Right lobe of liver (tissue), 6 donors: Measurements from ENCODE around the gene SNRNP35. TPM values are rescaled to one million over a fixed set of nuclear protein-coding genes. Genes with fewer than 3 reads are reported as not detected.
"Not testable (repeated sequence)": the region's sequence is repeated elsewhere in the genome, so short reads cannot be mapped to it uniquely, and the experiment has no call there.

Experiments used
- ATAC-seq, 4 donors: fragments of 200-7000 bp; cut with Tn5 transposase; one replicate each; pipeline ENCODE4 v1.9.1; 2020; ENCODE audit warnings: mild to moderate bottlenecking in 4 of 4, moderate library complexity in 4 of 4
- DNase-seq, 3 donors: peaks; one replicate each; pipeline ENCODE4 v3.0.0-alpha.2; 2020
- H3K27ac ChIP-seq, 3 donors: fragments of 200-600 bp; one replicate each; pipeline ENCODE4 v1.8.0; 2022
- H3K27me3 ChIP-seq, 2 donors: fragments of 200-600 bp; one replicate each; pipeline ENCODE4 v1.8.0; 2022
- H3K36me3 ChIP-seq, 4 donors: fragments of 200-600 bp; sonication (generic) in 1 of 4; one replicate each; pipeline versions ENCODE4 v1.5.1 to v1.8.0; 2017 to 2022; ENCODE audit warnings: control low read depth in 1 of 4
- H3K4me1 ChIP-seq, 4 donors: fragments of 200-600 bp; sonication (generic) in 1 of 4; one replicate each; pipeline versions ENCODE4 v1.5.1 to v1.8.0; 2017 to 2022; ENCODE audit warnings: control low read depth in 1 of 4
- H3K4me3 ChIP-seq, 3 donors: fragments of 200-600 bp; one replicate each; pipeline ENCODE4 v1.8.0; 2022
- H3K9me3 ChIP-seq, 4 donors: fragments of 200-600 bp; sonication (generic) in 1 of 4; one replicate each; pipeline versions ENCODE4 v1.5.1 to v1.8.0; 2017 to 2022; ENCODE audit warnings: control low read depth in 1 of 4
- CTCF ChIP-seq, 4 donors: fragments of 200-600 bp in 3 of 4; fragments of 450-650 bp in 1 of 4; IDR thresholded peaks; one replicate each; pipeline versions ENCODE4 v1.5.1 to v1.8.0; 2016 to 2022; ENCODE audit warnings: antibody characterized with exemption in 4 of 4, mild to moderate bottlenecking in 2 of 4
- POLR2A ChIP-seq: fragments of 450-650 bp; IDR thresholded peaks from one replicate; pipeline ENCODE4 v1.6.1; 2017; ENCODE audit warnings: antibody characterized with exemption, mild to moderate bottlenecking
- WGBS: methylation state at CpG from one replicate; pipeline ENCODE4 v1.1.6; 2018; ENCODE audit warnings: low coverage, low lambda C conversion rate; ENCODE audit not compliant: insufficient coverage; ENCODE audit errors: missing lambda C conversion rate; 5-methylcytosine and 5-hydroxymethylcytosine counted together
- intact Hi-C, 2 donors: fragments of 100-400 bp; cut with DNase I; formaldehyde crosslinking; loops; one replicate each; pipeline versions ENCODE4 v1.11.2 to v1.14.1; 2022
- total RNA-seq, 6 experiments: library from RNA; depleted of rRNA in 2 of 6; stranded (reverse); fragments of >200 nt in 2 of 6; fragmentation: NEBNext Ultra II Directional in 3 of 6; extraction: Animal tissue kit (Norgen Biotek cat#: 25700) in 3 of 6; gene quantifications; one replicate each; pipeline versions ENCODE4 v1.1.0 to v1.2.4, GENCODE V29; 2016 to 2023
- donor health status: DM: no; HTN: yes; CAD: no.
- donor health status: DM: no; HTN: no; CAD: no.
- donor health status: DM: no; HTN: no; CAD: no.
- donor health status: DM: no; HTN: yes; CAD: no.
- donor health status: DM: no; HTN: yes; CAD: no.

Gene SNRNP35
- total RNA-seq, 6 experiments from 2014 or later: 7.8 to 10.3 (median 9.5) TPM

- H3K4me3 ChIP-seq: no peak overlapping the region
- H3K27ac ChIP-seq: no peak overlapping the region
- no peaks in the 10 kb centered on the region for H3K9me3 ChIP-seq
- DNase-seq (no peak), ATAC-seq (no peak)
- no CpG with 5 or more reads among the region's 11 CpGs for WGBS
- intact Hi-C loops: no loop called here
- TF ChIP-seq CTCF (IDR thresholded peaks at IDR 0.05) (no peak), POLR2A (no peak)
- H3K4me1 ChIP-seq: no peaks in the 10 kb centered on the region
- H3K36me3 ChIP-seq: no peaks in the 10 kb centered on the region
- H3K27me3 ChIP-seq: no peaks in the 10 kb centered on the region
Observed at GRCh38 chr12:123491056-123491455, 33.1 kb downstream of the SNRNP35 start.

GRCh38 chr12:123491481-123491880, 33.5 kb downstream of the SNRNP35 start:
- DNase-seq: no peak
- WGBS: 87% methylated on average over 11 of the region's 13 CpGs
- Histone ChIP-seq H3K4me3 (no peak overlapping the region), H3K36me3 (no peaks in the 10 kb centered on the region), H3K4me1 (no peaks in the 10 kb centered on the region), H3K27me3 (no peaks in the 10 kb centered on the region), H3K27ac (no peak overlapping the region), H3K9me3 (no peaks in the 10 kb centered on the region)
- intact Hi-C loops: no loop called here
- no peak for ATAC-seq
- no peak for TF ChIP-seq CTCF (IDR thresholded peaks at IDR 0.05)
- no peak for TF ChIP-seq POLR2A

- WGBS: 91% methylated on average over 5 of the region's 7 CpGs
Observed at GRCh38 chr12:123492339-123493039, 34.5 kb downstream of the SNRNP35 start.

GRCh38 chr12:123494124-123494851, 36.3 kb downstream of the SNRNP35 start:
- no peaks in the 10 kb centered on the region for H3K27me3 ChIP-seq
- no peak for ATAC-seq
- 100% methylated on average over 2 of the region's 18 CpGs for WGBS

More at GRCh38 chr12:123492339-123493039, 34.5 kb downstream of the SNRNP35 start:
- H3K4me1 ChIP-seq, H3K36me3 ChIP-seq, H3K27ac ChIP-seq, intact Hi-C loops, DNase-seq, H3K4me3 ChIP-seq, H3K27me3 ChIP-seq, H3K9me3 ChIP-seq: not testable (repeated sequence)
- ATAC-seq: peak in 1 of 4 donors; percentile 18

More at GRCh38 chr12:123494124-123494851, 36.3 kb downstream of the SNRNP35 start:
- Histone ChIP-seq H3K27ac (no peak overlapping the region), H3K4me1 (no peaks in the 10 kb centered on the region), H3K4me3 (no peak overlapping the region), H3K36me3 (no peaks in the 10 kb centered on the region), H3K9me3 (no peaks in the 10 kb centered on the region)
- DNase-seq: no peak
- intact Hi-C loops: no loop called here
- TF ChIP-seq POLR2A (no peak), CTCF (IDR thresholded peaks at IDR 0.05) (no peak)
